ENCODE data around the gene NANOS1.
A peak's percentile ranks its signal among the peaks of the same experiment; 100 is the strongest.

The NANOS1 gene

GRCh38 chr10:119029613-119030420 lies at the start of gene NANOS1:
Gene NANOS1 (plus strand): TSS chr10:119029714. CDS start chr10:119029802, 88 bp downstream.
- FAIRE-seq: no peak

GRCh38 chr10:118980135-118980865 lies 49.2 kb upstream of the NANOS1 start:
- no peak for FAIRE-seq

DNA sequence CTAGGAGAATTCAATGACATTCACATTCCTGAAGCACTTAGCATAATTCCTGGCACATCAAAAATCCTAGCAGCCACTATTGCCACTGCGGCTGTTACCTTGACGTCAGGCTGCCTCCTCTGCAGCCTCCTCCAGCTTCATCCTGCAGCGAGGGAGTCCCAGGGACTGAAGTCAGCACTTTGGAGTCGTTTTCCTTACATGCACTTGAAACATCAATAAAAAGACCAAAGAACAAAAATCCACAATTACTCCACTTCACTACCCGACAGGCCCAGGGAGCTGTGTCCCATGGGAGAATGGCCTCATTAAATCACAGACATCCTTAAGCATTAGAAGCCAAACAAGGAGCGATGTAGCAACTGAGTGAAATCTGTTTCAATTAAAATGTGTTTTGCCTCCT lies 48.6 kb upstream of the NANOS1 start:
- FAIRE-seq: no peak

DNA sequence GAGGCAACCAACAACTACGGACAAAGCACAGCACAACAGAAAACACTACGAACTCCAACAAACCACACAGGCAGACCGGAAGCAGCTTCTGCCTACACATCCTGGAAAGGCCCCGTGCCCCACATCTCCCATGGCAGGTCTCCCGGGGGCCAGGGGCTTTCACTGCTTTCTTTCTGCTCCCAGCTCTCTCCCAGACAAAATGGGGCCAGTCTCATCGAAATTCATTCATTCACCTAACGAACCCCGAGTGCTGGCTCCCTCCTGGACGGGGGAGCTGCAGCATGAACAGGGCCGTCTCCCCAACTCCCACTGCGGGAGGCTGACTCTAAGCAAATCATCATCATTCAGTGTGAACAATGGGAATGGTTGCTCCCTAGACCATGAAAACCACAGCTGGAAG lies 47.6 kb upstream of the NANOS1 start:
- FAIRE-seq: no peak

GRCh38 chr10:118982366-118982765 lies 47.1 kb upstream of the NANOS1 start:
- FAIRE-seq: no peak

GRCh38 chr10:118983263-118983662 lies 46.3 kb upstream of the NANOS1 start:
- no peak for FAIRE-seq

DNA sequence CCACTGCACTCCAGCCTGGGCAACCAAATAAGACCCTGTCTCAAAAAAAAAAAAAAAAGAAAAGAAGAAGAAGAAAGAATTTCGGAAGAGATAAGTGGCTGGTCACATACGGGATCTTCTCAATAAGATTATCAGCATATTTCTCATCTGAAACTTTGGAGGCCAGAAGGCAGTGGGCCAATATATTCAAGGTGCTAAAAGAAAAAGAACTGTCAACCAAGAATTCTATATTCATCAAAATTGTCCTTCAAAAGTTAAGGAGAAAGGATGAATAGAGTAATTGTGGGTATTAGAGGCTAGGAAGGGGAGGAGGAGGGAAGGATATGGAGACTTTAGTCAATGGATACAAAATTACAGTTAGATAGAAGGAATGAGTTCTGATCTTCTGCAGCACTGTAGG lies 43.9 kb upstream of the NANOS1 start:
- FAIRE-seq: no peak

- FAIRE-seq: no peak
Observed at GRCh38 chr10:118986815-118987790, 42.4 kb upstream of the NANOS1 start.

- no peak for FAIRE-seq
Observed at GRCh38 chr10:118990326-118990725, 39.2 kb upstream of the NANOS1 start.

DNA sequence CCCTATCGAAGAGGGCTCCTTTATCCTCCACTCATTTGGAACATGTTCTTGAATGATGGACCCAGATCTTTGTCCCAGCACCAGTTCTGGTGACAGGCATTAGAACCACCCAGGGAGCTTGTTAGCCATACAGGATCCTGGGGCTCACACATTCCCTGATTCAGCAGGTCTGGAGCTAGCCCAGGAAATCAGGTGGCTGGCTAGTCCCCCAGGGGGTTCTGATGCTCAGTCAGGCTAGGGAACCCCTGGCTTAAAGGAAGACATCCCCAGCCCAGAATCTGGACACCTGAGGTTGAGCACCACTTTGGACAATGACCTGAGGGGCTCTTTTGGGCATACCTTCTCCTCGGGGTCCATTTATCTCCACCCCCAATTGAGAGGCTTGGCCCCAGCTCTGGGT lies 37.0 kb upstream of the NANOS1 start:
- no peak for FAIRE-seq

DNA sequence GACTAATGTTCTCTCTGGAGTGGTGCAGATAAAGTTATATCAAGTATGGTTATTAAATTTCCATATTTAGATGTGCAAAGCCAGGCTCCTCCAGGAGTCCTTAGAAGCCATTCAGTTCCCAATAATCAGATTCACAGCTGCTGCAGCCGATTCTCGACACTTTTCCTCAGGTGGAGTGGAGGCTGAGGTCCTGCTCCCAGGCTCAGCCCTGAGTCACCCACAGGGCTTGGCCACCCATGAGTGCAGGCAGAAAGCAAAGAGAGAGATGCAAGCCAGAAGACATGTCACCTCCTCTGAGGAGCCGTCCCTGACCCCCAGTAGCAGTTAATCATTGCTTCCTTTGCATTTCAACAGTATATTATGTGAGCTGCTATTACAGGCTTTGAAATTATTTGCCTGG lies 36.3 kb upstream of the NANOS1 start:
- no peak for FAIRE-seq

DNA sequence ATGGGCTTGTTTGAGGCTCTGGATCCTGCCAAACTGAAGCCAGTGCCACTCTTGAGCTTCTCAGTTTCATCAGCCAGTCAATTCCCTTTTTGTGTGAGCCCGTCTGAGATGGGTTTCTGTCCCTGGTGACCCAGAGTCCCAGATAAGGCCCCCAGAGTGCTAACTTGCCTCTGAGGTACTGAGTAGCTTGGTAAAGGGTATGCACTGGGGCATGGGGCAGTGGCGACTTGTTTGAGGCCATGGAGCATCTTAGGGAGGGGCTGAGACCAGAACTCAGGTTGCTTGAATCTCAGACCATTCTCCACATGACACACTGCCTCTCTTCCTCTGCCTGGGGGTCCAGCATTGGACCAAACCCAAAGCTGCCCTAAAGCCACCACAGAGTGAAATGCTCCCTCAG lies 35.2 kb upstream of the NANOS1 start:
- no peak for FAIRE-seq

DNA sequence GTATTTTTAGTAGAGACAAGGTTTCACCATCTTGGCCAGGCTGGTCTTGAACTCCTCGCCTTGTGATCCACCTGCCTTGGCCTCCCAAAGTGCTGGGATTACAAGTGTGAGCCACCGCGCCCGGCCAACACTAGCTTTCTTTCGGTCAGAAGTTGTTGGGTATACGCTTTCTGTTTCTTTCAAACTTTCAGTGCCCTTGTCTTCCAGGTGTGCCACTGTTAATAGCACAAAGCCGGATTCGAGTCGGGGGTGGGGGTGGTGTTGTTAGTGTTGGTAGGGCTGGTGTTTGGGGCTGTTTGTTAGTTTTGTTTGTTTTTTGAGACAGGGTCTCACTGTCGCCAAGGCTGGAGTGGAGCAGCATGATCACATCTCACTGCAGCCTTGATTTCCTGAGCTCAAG lies 33.8 kb upstream of the NANOS1 start:
- no peak for FAIRE-seq

GRCh38 chr10:118997379-118997778 lies 32.1 kb upstream of the NANOS1 start:
- FAIRE-seq: no peak

GRCh38 chr10:118998183-118998582 lies 31.3 kb upstream of the NANOS1 start:
- no peak for FAIRE-seq

DNA sequence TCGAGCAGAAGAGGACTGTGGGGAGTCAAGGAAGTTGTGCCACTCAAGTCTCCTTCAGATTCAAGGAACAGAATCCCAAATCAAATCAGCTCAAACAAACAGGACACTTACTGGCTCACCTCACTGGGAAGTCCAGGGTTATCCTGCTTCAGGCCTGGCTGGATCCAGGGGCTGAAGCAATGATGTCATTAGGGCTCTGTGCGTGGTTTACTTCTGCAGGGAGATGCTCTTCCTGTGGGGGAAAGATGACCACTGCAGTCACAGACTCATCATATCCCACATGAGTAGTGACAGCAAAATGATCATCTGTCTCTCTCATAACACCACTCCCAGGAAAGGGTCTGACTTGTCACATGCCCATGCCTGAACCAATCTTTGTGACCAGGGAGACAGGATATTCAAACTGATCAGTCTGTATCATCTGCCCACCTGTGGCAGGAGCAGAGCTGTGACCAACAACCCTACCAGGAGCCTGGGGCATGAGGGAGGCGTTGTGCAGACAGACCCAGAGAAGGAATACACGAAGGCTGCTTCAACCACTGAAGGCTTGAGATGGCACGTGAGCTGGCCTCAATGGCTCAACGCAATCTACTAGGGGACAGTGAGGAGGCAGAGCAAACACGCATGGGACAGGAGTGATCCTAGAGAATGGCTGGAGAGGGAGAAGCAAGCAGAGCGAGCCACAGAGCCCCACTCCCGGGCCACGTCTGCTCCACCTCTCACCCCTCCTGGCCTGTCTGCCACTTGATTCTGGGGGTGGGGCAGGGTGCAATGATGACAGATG lies 27.6 kb upstream of the NANOS1 start:
- no peak for FAIRE-seq

GRCh38 chr10:119003572-119004289 lies 25.8 kb upstream of the NANOS1 start:
- no peak for FAIRE-seq

DNA sequence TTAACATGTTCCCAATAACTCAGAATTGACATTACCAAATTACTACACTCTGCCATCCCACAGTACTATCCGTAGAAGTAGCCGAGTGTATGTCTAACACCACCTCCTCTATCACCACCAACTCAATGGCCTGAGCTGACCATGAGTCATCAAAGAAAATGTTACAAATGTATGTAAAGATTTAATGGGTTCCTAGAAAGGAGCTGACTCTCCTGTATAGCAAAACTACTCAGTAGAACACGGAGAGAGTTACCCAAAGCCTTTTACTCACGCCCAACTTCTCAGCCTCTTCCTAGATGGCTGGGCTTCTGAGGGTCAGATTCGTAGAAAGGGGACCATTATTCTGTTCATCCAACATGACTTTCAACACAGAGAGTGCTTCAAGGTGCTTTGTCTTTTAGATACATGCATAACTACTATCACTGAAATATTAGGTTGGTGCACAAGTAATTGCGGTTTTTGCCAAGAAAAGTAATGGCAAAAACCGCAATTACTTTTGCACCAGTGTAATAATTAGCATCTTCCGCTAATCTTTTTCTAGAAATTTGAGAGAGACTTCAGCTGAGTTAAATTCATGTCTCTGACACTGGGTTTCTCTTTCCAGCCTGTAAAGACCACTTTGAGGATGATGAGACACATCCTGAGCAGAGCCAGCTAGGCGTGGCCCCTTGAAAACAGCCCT lies 24.0 kb upstream of the NANOS1 start:
- no peak for FAIRE-seq

DNA sequence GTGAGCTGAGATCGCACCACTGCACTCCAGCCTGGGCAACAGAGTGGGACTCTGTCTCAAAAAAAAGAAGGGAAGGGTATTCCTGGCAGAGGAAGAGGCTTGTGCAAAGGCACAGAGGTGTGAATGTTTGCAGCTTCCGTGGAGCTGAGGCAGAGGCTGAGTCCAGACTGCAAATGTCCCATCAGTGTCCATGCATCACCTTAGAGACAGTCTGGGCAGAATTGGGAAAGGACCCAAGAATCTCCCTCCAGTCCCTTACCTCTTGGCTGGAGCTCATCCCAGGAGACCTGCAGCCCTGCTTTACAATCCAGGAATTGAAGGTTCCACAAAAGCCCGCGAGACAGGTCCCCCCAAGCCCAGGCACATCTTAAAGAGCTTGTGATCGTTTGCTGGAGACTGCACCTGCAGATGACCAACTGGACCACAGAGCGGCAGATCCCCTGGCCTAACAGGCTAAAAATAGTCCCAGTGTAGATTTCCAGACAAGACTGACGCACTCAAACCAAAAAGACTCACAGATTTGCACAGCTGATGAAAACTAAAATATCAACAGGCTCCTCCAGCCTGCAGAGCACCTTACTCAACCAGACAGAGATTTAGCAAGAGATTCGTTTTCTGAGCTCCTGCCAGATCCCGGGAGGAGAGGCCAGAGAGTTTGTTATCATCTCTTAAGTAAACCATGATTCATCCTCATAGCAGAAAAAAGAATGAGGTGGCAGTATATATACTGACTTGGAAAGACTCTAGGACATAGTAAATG lies 22.9 kb upstream of the NANOS1 start:
- peak; percentile 98 for FAIRE-seq

- no peak for FAIRE-seq
Observed at GRCh38 chr10:119007211-119007574, 22.3 kb upstream of the NANOS1 start.

- no peak for FAIRE-seq
Observed at GRCh38 chr10:119020627-119020946, 8.9 kb upstream of the NANOS1 start.

Data from islet of Langerhans (tissue), 1 donor.